Measurements from ENCODE around the gene COMT. TPM values are rescaled to one million over a fixed set of nuclear protein-coding genes. Genes with fewer than 3 reads are reported as not detected.

The COMT gene
- total and polyA plus RNA-seq, 2 of the 4 experiments (the other 2 are of a cell fraction): 202 to 347 TPM

DNA sequence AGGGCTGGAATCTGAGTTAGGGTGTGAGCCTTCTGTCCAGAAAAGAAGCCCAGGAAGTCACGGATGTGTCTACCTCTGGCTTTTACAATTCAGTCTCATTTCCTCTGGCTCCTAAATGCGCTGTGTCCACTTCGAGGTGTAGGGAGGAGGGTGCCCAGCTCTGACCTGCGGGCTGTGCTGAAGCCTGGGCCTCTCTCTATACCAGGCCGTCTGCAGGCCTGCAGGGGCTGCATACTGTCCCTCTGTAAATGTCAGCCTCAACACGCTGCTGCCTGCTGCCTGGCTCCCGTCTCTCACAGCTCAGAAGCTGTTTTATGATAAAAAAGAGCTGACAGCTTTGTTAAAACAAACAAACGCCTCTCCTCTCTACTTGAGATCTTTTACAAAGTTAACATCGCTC is 60.6 kb downstream of the COMT start:
- no peak for TF ChIP-seq RCOR1 (IDR thresholded peaks at IDR 0.05; ENCODE audit: insufficient replicate concordance, low read length)
- no peak for TF ChIP-seq BHLHE40 (IDR thresholded peaks at IDR 0.05; ENCODE audit: low read depth, low read length)
- TF ChIP-seq CHD1 (IDR thresholded peaks at IDR 0.05; ENCODE audit: low read depth, low read length): no peak
- no peak for TF ChIP-seq MAZ (IDR thresholded peaks at IDR 0.05; ENCODE audit: borderline replicate concordance, low read depth, low read length)
- TF ChIP-seq, protein P1, sequence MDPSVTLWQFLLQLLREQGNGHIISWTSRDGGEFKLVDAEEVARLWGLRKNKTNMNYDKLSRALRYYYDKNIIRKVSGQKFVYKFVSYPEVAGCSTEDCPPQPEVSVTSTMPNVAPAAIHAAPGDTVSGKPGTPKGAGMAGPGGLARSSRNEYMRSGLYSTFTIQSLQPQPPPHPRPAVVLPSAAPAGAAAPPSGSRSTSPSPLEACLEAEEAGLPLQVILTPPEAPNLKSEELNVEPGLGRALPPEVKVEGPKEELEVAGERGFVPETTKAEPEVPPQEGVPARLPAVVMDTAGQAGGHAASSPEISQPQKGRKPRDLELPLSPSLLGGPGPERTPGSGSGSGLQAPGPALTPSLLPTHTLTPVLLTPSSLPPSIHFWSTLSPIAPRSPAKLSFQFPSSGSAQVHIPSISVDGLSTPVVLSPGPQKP (IDR thresholded peaks at IDR 0.05; ENCODE audit: borderline replicate concordance, low read depth, low read length): no peak
- TF ChIP-seq MXI1 (IDR thresholded peaks at IDR 0.05; ENCODE audit: borderline replicate concordance, low read depth, low read length): no peak
- TF ChIP-seq MAFK (IDR thresholded peaks at IDR 0.05; ENCODE audit: low read depth, low read length): no peak
- no peak for TF ChIP-seq USF2 (IDR thresholded peaks at IDR 0.05; ENCODE audit: low read depth, low read length)
- no peak for TF ChIP-seq CEBPB (IDR thresholded peaks at IDR 0.05; ENCODE audit: low read depth, low read length)
- in situ Hi-C loops (cut with MboI; ENCODE audit: low sequenced_read_pairs): no loop called here
- DNase-seq: no peak
- no peak overlapping the region for H3K18ac ChIP-seq (ENCODE audit: low read depth, low read length)
- no CpG with 5 or more reads among the region's 9 CpGs for WGBS, 2 experiments (ENCODE audit: extremely low coverage in 2 of 2, insufficient read length in 1 of 2)
- H2BK15ac ChIP-seq (ENCODE audit: low read depth, low read length): no peak overlapping the region
- H2AK5ac ChIP-seq (ENCODE audit: low read depth, low read length): no peak overlapping the region
- peaks cover 1% of the 10 kb centered on the region; the same call in 1 of the 2 replicates for H3K9me3 ChIP-seq (ENCODE audit: control insufficient read depth, insufficient read depth, low read length)
- dilution Hi-C loops (cut with HindIII; ENCODE audit: low sequenced_read_pairs, unreplicated experiment): no loop called here
- no peak overlapping the region for H3K23ac ChIP-seq (ENCODE audit: low read depth, low read length)
- no peaks in the 10 kb centered on the region for H3K9me1 ChIP-seq (ENCODE audit: insufficient read depth, low read length)
- POLR2A ChIA-PET (ENCODE audit: unreplicated experiment): interaction anchor here (0.6 kb wide), 1 partner anchor 46 kb away, joined by 3 read pairs; no protein-coding TSS in a partner anchor
- H3K4me2 ChIP-seq (ENCODE audit: low read depth, low read length): no peak overlapping the region
- H3K79me1 ChIP-seq (ENCODE audit: low read depth in 1 of 2, low read length in 2 of 2): no peaks in the 10 kb centered on the region
- H2BK120ac ChIP-seq (ENCODE audit: low read depth, low read length): no peak overlapping the region
- CTCF ChIA-PET: interaction anchor here (0.6 to 1.0 kb wide), 2 partner anchors 9 to 416 kb away, joined by 3 to 5 read pairs; no protein-coding TSS in a partner anchor
- H4K20me1 ChIP-seq (ENCODE audit: insufficient read depth, low read length): no peaks in the 10 kb centered on the region
- no peak overlapping the region for H3K27ac ChIP-seq (ENCODE audit: insufficient read depth, low read length)
- ATAC-seq (ENCODE audit: low read depth): peak; percentile 82
- H4K5ac ChIP-seq (ENCODE audit: low read depth, low read length): no peak overlapping the region
- peak overlapping the region; percentile 44 for H2AFZ ChIP-seq (replicated peaks; ENCODE audit: low read length, poor library complexity)
- no peak overlapping the region for H3K4ac ChIP-seq (ENCODE audit: low read depth, low read length)
- H3K9ac ChIP-seq (ENCODE audit: low read depth, low read length): no peak overlapping the region
- no peak overlapping the region for H3K4me3 ChIP-seq (ENCODE audit: insufficient read depth, low read depth, low read length)
- H4K8ac ChIP-seq (ENCODE audit: low read depth in 2 of 2, low read length in 2 of 2): no peak overlapping the region
- peaks cover 9% of the 10 kb centered on the region; the same call in 1 of the 2 replicates for H3K4me1 ChIP-seq (ENCODE audit: control insufficient read depth, insufficient read depth, low read length)
- no TSS peak for BruUV-seq (replicated peaks)
- peaks cover 2% of the 10 kb centered on the region; the same call in 1 of the 2 replicates for H3K27me3 ChIP-seq (ENCODE audit: control insufficient read depth, insufficient read depth, low read length)
- intact Hi-C loops (cut with micrococcal nuclease): no loop called here
- no peak overlapping the region for H2BK5ac ChIP-seq (ENCODE audit: low read depth, low read length, poor library complexity, severe bottlenecking)
- H2BK20ac ChIP-seq (ENCODE audit: low read depth, low read length): no peak overlapping the region
- H2AK9ac ChIP-seq (replicated peaks; ENCODE audit: low read depth, low read length, poor library complexity): no peak overlapping the region
- H3K36me3 ChIP-seq (ENCODE audit: control insufficient read depth, insufficient read depth, low read length): no peaks in the 10 kb centered on the region
- H3K56ac ChIP-seq (ENCODE audit: extremely low read depth, insufficient read depth, low read length): no peak overlapping the region
- no peak overlapping the region for H4K91ac ChIP-seq (ENCODE audit: insufficient read depth, low read depth, low read length)
- no peak overlapping the region for H3K14ac ChIP-seq (replicated peaks; ENCODE audit: low read depth, low read length)
